WTC11 (cell line): ENCODE results near the gene MIPEP. TPM values are rescaled to one million over a fixed set of nuclear protein-coding genes. Genes with fewer than 3 reads are reported as not detected.

Source experiments
- ATAC-seq: fragments of 200-7000 bp; cut with Tn5 transposase; 2 replicates; pipeline ENCODE4 v1.10.0; 2021; ENCODE audit warnings: mild to moderate bottlenecking, moderate library complexity
- CTCF ChIA-PET: fragments of 300-600 bp; sonication (Branson Sonifier 250); formaldehyde crosslinking; loops from one replicate; lab custom pipeline; 2021; ENCODE audit warnings: antibody characterized with exemption; lab: Charles Lee
- POLR2A ChIA-PET: fragments of 350-600 bp; sonication (Branson Sonifier 250); formaldehyde crosslinking; loops from one replicate; lab custom pipeline; 2021; ENCODE audit warnings: antibody characterized with exemption; lab: Charles Lee
- DNase-seq: peaks from one replicate; pipeline ENCODE4 v3.0.0; 2021; ENCODE audit warnings: low spot score
- H3K27ac Mint-ChIP-seq: 2 replicates; pipeline ENCODE4 v1.8.0; 2021; ENCODE audit warnings: mixed read lengths
- H3K27me3 Mint-ChIP-seq: 2 replicates; pipeline ENCODE4 v1.8.0; 2021; ENCODE audit warnings: low read depth, mild to moderate bottlenecking, moderate library complexity, mixed read lengths
- H3K36me3 Mint-ChIP-seq: 2 replicates; pipeline ENCODE4 v1.8.0; 2021; ENCODE audit warnings: mixed read lengths
- H3K4me1 Mint-ChIP-seq: 2 replicates; pipeline ENCODE4 v1.8.0; 2022; ENCODE audit warnings: mixed read lengths
- H3K4me3 Mint-ChIP-seq: 2 replicates; pipeline ENCODE4 v1.8.0; 2021; ENCODE audit warnings: mild to moderate bottlenecking, moderate library complexity, mixed read lengths
- H3K9me3 Mint-ChIP-seq: 2 replicates; pipeline ENCODE4 v1.8.0; 2021; ENCODE audit warnings: mixed read lengths
- ARID4B ChIP-seq: sonication (generic); formaldehyde crosslinking; IDR thresholded peaks from 2 replicates; pipeline ENCODE4 v1.8.0; 2023; ENCODE audit warnings: missing genetic modification reagents, mild to moderate bottlenecking, borderline replicate concordance
- ATF1 ChIP-seq: sonication (generic); formaldehyde crosslinking; IDR thresholded peaks from 2 replicates; pipeline ENCODE4 v1.8.1; 2023; ENCODE audit warnings: mild to moderate bottlenecking, moderate library complexity, missing genetic modification reagents
- ATF2 ChIP-seq: sonication (generic); formaldehyde crosslinking; IDR thresholded peaks from 2 replicates; pipeline ENCODE4 v1.8.1; 2022; ENCODE audit warnings: low read depth, missing genetic modification reagents, borderline replicate concordance
- E2F5 ChIP-seq: sonication (generic); formaldehyde crosslinking; IDR thresholded peaks from 2 replicates; pipeline ENCODE4 v1.8.1; 2022; ENCODE audit warnings: mild to moderate bottlenecking, moderate library complexity, missing genetic modification reagents
- ELF4 ChIP-seq: sonication (generic); formaldehyde crosslinking; IDR thresholded peaks from 2 replicates; pipeline ENCODE4 v1.8.1; 2022; ENCODE audit warnings: low read depth, mild to moderate bottlenecking, moderate library complexity, missing genetic modification reagents
- ERG ChIP-seq: fragments of 250-450 bp; sonication (Bioruptor Pico); IDR thresholded peaks from 2 replicates; pipeline ENCODE4 v1.8.0; 2021; ENCODE audit warnings: mild to moderate bottlenecking
- FOXJ3 ChIP-seq: sonication (generic); formaldehyde crosslinking; IDR thresholded peaks from 2 replicates; pipeline ENCODE4 v1.9.0; 2021; ENCODE audit warnings: missing genetic modification reagents, mild to moderate bottlenecking, borderline replicate concordance
- FOXP1 ChIP-seq: sonication (generic); formaldehyde crosslinking; IDR thresholded peaks from 2 replicates; pipeline ENCODE4 v1.8.0; 2022; ENCODE audit warnings: missing genetic modification reagents, mild to moderate bottlenecking, moderate library complexity, borderline replicate concordance
- FOXP4 ChIP-seq: sonication (generic); formaldehyde crosslinking; IDR thresholded peaks from 2 replicates; pipeline ENCODE4 v1.8.0; 2022; ENCODE audit warnings: mild to moderate bottlenecking, missing genetic modification reagents
- IRF2 ChIP-seq: sonication (generic); formaldehyde crosslinking; IDR thresholded peaks from 2 replicates; pipeline ENCODE4 v1.8.0; 2022; ENCODE audit warnings: low read depth, missing genetic modification reagents, borderline replicate concordance
- KAT7 ChIP-seq: sonication (generic); formaldehyde crosslinking; IDR thresholded peaks from 2 replicates; pipeline ENCODE4 v1.8.1; 2023; ENCODE audit warnings: missing genetic modification reagents, mild to moderate bottlenecking, borderline replicate concordance
- PRRX2 ChIP-seq: fragments of 250-450 bp; sonication (Bioruptor Pico); IDR thresholded peaks from 2 replicates; pipeline ENCODE4 v1.8.0; 2021; ENCODE audit warnings: mild to moderate bottlenecking
- RELA ChIP-seq: sonication (generic); formaldehyde crosslinking; IDR thresholded peaks from 2 replicates; pipeline ENCODE4 v1.8.1; 2022; ENCODE audit warnings: missing genetic modification reagents, mild to moderate bottlenecking, borderline replicate concordance
- TCF7 ChIP-seq: sonication (generic); formaldehyde crosslinking; IDR thresholded peaks from 2 replicates; pipeline ENCODE4 v1.8.0; 2022; ENCODE audit warnings: mild to moderate bottlenecking, low read depth, missing genetic modification reagents, moderate library complexity
- ZBTB43 ChIP-seq: sonication (generic); formaldehyde crosslinking; IDR thresholded peaks from 2 replicates; pipeline ENCODE4 v1.8.1; 2023; ENCODE audit warnings: mild to moderate bottlenecking, missing genetic modification reagents
- ZNF232 ChIP-seq: sonication (generic); formaldehyde crosslinking; IDR thresholded peaks from 2 replicates; pipeline ENCODE4 v1.8.0; 2022; ENCODE audit warnings: mild to moderate bottlenecking, missing genetic modification reagents
- ZNF416 ChIP-seq: fragments of 250-450 bp; sonication (Bioruptor Pico); IDR thresholded peaks from 2 replicates; pipeline ENCODE4 v1.9.0; 2021; ENCODE audit warnings: mild to moderate bottlenecking, inconsistent platforms
- ZNF423 ChIP-seq: fragments of 250-450 bp; sonication (Bioruptor Pico); IDR thresholded peaks from 2 replicates; pipeline ENCODE4 v2.1.2; 2022; ENCODE audit warnings: mild to moderate bottlenecking, moderate library complexity
- ZNF512 ChIP-seq: sonication (generic); formaldehyde crosslinking; IDR thresholded peaks from 2 replicates; pipeline ENCODE4 v1.8.1; 2022; ENCODE audit warnings: missing genetic modification reagents, borderline replicate concordance
- total RNA-seq: library from RNA; stranded (reverse); gene quantifications from 3 replicates; pipeline ENCODE4 v1.2.3, GENCODE V29; 2021

Gene MIPEP
- total RNA-seq, 1 experiment from 2014 or later = 30.5 TPM

- Mint-ChIP-seq H3K27ac (no peak overlapping the region), H3K9me3 (no peaks in the 10 kb centered on the region), H3K4me3 (no peak overlapping the region), H3K4me1 (peaks cover 10% of the 10 kb centered on the region), H3K27me3 (no peaks in the 10 kb centered on the region), H3K36me3 (no peaks in the 10 kb centered on the region)
- POLR2A ChIA-PET = no interaction called here
- ATAC-seq (no peak), DNase-seq (no peak)
- TF ChIP-seq RELA (CRISPR knock-in tag) = no peak
- no peak for TF ChIP-seq PRRX2 (CRISPR knock-in tag)
- TF ChIP-seq FOXP4 (CRISPR knock-in tag) = no peak
- TF ChIP-seq ATF1 (CRISPR knock-in tag) = no peak
- TF ChIP-seq TCF7 (CRISPR knock-in tag) = no peak
- TF ChIP-seq ZNF512 (CRISPR knock-in tag) = no peak
- no peak for TF ChIP-seq IRF2 (CRISPR knock-in tag)
- no peak for TF ChIP-seq ARID4B
- TF ChIP-seq ZBTB43 = no peak
- TF ChIP-seq ERG (CRISPR knock-in tag) = no peak
- TF ChIP-seq FOXP1 (CRISPR knock-in tag) = no peak
- no peak for TF ChIP-seq ZNF423 (CRISPR knock-in tag)
- no peak for TF ChIP-seq FOXJ3 (CRISPR knock-in tag)
- TF ChIP-seq ELF4 (CRISPR knock-in tag) = no peak
- TF ChIP-seq ZNF232 (CRISPR knock-in tag) = no peak
- no peak for TF ChIP-seq ZNF416 (CRISPR knock-in tag)
- TF ChIP-seq E2F5 (CRISPR knock-in tag) = no peak
- TF ChIP-seq ATF2 (CRISPR knock-in tag) = no peak
- TF ChIP-seq KAT7 (CRISPR knock-in tag) = no peak
- CTCF ChIA-PET = interaction anchor here (1.1 to 1.7 kb wide), 2 partner anchors 26 to 28 kb away, joined by 3 to 7 read pairs; no protein-coding TSS in a partner anchor
These were observed 119.8 kb downstream of the MIPEP start for GRCh38 chr13:23769401-23769800.
